OCI-LY7 (cell line): ENCODE data around the gene FMN1. TPM values are rescaled to one million over a fixed set of nuclear protein-coding genes. Genes with fewer than 3 reads are reported as not detected.

ENCODE experiments used
- BruUV-seq: library from RNA; stranded (reverse); fragments of 400-500 nt; replicated peaks from 2 replicates; lab custom pipeline; 2021; lab: Mats Ljungman, UMichigan
- CTCF ChIA-PET: fragments of 300-600 bp; sonication (Branson Sonifier 250); formaldehyde crosslinking; loops from one replicate; lab custom pipeline; 2022; ENCODE audit warnings: antibody characterized with exemption; ENCODE audit not compliant: unreplicated experiment; lab: Charles Lee
- POLR2A ChIA-PET: fragments of 300-600 bp; sonication (Branson Sonifier 250); formaldehyde crosslinking; loops from one replicate; lab custom pipeline; 2022; ENCODE audit warnings: antibody characterized with exemption; lab: Charles Lee
- DNase-seq: peaks from one replicate; pipeline ENCODE4 v3.0.0-alpha.2; 2015; ENCODE audit warnings: low spot score
- H2AFZ ChIP-seq: fragments of 200-600 bp; sonication (generic), shearing (Covaris generic); 2 replicates; pipeline ENCODE4 v1.6.1; 2014; ENCODE audit warnings: mild to moderate bottlenecking, antibody characterized with exemption, low read length, moderate library complexity
- H3K27ac ChIP-seq: fragments of 200-600 bp; sonication (generic); 2 replicates; pipeline ENCODE4 v1.5.1; 2014; ENCODE audit warnings: mixed run types, low read depth, mild to moderate bottlenecking, moderate library complexity, low read length, inconsistent platforms; ENCODE audit not compliant: poor library complexity, severe bottlenecking
- H3K36me3 ChIP-seq: fragments of 200-600 bp; sonication (generic); 2 replicates; pipeline ENCODE4 v1.6.1; 2014; ENCODE audit warnings: mild to moderate bottlenecking, antibody characterized with exemption, low read length, moderate library complexity, mixed read lengths; ENCODE audit not compliant: insufficient read depth
- H3K4me1 ChIP-seq: fragments of 200-600 bp; sonication (generic); 2 replicates; pipeline ENCODE4 v1.5.1; 2014; ENCODE audit warnings: mild to moderate bottlenecking, low read length; ENCODE audit not compliant: insufficient read depth, poor library complexity, severe bottlenecking
- H3K4me2 ChIP-seq: fragments of 200-600 bp; sonication (generic); 2 replicates; pipeline ENCODE4 v1.6.1; 2014; ENCODE audit warnings: mild to moderate bottlenecking, low read length
- H3K4me3 ChIP-seq: fragments of 200-600 bp; sonication (generic); 2 replicates; pipeline ENCODE4 v1.5.1; 2014; ENCODE audit warnings: mild to moderate bottlenecking, low read depth, low read length; ENCODE audit not compliant: poor library complexity, severe bottlenecking
- H3K79me2 ChIP-seq: fragments of 200-600 bp; sonication (generic); 2 replicates; pipeline ENCODE4 v1.6.1; 2016; ENCODE audit warnings: low read depth, mild to moderate bottlenecking, low read length, moderate library complexity, mixed read lengths; ENCODE audit not compliant: insufficient read depth
- H3K9me2 ChIP-seq: fragments of 200-600 bp; sonication (generic); 2 replicates; pipeline ENCODE4 v1.6.1; 2016; ENCODE audit warnings: mild to moderate bottlenecking, low read length, mixed read lengths; ENCODE audit not compliant: insufficient read depth
- H3K9me3 ChIP-seq: fragments of 200-600 bp; sonication (generic); 2 replicates; pipeline ENCODE4 v1.6.1; 2014; ENCODE audit warnings: mild to moderate bottlenecking, mixed run types, low read length, mixed read lengths
- H4K20me1 ChIP-seq: fragments of 200-600 bp; sonication (generic); 2 replicates; pipeline ENCODE4 v1.6.1; 2014; ENCODE audit warnings: mild to moderate bottlenecking, antibody characterized with exemption, low read length, moderate library complexity, mixed read lengths; ENCODE audit not compliant: insufficient read depth
- CTCF ChIP-seq: fragments of 200-600 bp; sonication (generic); conservative IDR thresholded peaks from 2 replicates; pipeline ENCODE4 v1.5.1; 2014; ENCODE audit warnings: mild to moderate bottlenecking, antibody characterized with exemption, low read length, moderate library complexity, mixed read lengths
- EZH2phosphoT487 ChIP-seq: fragments of 200-600 bp; sonication (generic); IDR thresholded peaks from 2 replicates; pipeline ENCODE4 v1.6.1; 2018; ENCODE audit warnings: low read depth, borderline replicate concordance, mild to moderate bottlenecking, mixed run types, antibody characterized with exemption, low read length, moderate library complexity, mixed read lengths
- intact Hi-C: fragments of 100-400 bp; cut with micrococcal nuclease; formaldehyde crosslinking; loops from one replicate; pipeline ENCODE4 v1.10.0; 2022; ENCODE audit not compliant: unreplicated experiment
- total RNA-seq, 2 experiments: library from RNA; depleted of rRNA in 1 of 2; stranded (reverse); fragments of >200 nt in 1 of 2; shearing (Covaris generic) in 1 of 2; gene quantifications; 2 replicates each; pipeline ENCODE4 v1.2.3, GENCODE V29; 2014 to 2022

The FMN1 gene
- total RNA-seq, 2 experiments from 2014 or later, result 3.2 to 4.2 TPM

- Histone ChIP-seq H3K9me3 (no peaks in the 10 kb centered on the region), H3K79me2 (no peaks in the 10 kb centered on the region), H3K9me2 (no peaks in the 10 kb centered on the region), H3K4me2 (no peak overlapping the region), H4K20me1 (no peaks in the 10 kb centered on the region), H3K36me3 (no peaks in the 10 kb centered on the region), H3K27ac (no peak overlapping the region), H3K4me3 (no peak overlapping the region), H2AFZ (no peak overlapping the region), H3K4me1 (no peaks in the 10 kb centered on the region)
- TF ChIP-seq EZH2phosphoT487, result no peak
- no peak for TF ChIP-seq CTCF
- BruUV-seq, result no TSS peak
- intact Hi-C loops, result no loop called here
- DNase-seq, result no peak
- CTCF ChIA-PET, result no interaction called here
- POLR2A ChIA-PET, result no interaction called here
Measured at GRCh38 chr15:32718821-32719716, 475.4 kb downstream of the FMN1 start.

GRCh38 chr15:32718227-32718820 is 476.2 kb downstream of the FMN1 start:
- no TSS peak for BruUV-seq
- Histone ChIP-seq H3K27ac (no peak overlapping the region), H3K9me3 (no peaks in the 10 kb centered on the region), H3K79me2 (no peaks in the 10 kb centered on the region), H4K20me1 (no peaks in the 10 kb centered on the region), H2AFZ (no peak overlapping the region), H3K9me2 (no peaks in the 10 kb centered on the region), H3K36me3 (no peaks in the 10 kb centered on the region), H3K4me2 (no peak overlapping the region), H3K4me3 (no peak overlapping the region), H3K4me1 (no peaks in the 10 kb centered on the region)
- intact Hi-C loops, result no loop called here
- POLR2A ChIA-PET, result no interaction called here
- TF ChIP-seq EZH2phosphoT487 (no peak), CTCF (no peak)
- CTCF ChIA-PET, result no interaction called here
- no peak for DNase-seq
